HG03135 (cell line): ENCODE measurements around the gene KRT85.
"Not testable (repeated sequence)": the region's sequence is repeated elsewhere in the genome, so short reads cannot be mapped to it uniquely, and the experiment has no call there.

ENCODE experiments used
- ATAC-seq: cut with Tn5 transposase; IDR thresholded peaks from one replicate; pipeline ENCODE4 v1.9.1; 2021; ENCODE audit warnings: mild to moderate bottlenecking, moderate library complexity; ENCODE audit not compliant: unreplicated experiment

KRT85 gene

GRCh38 chr12:52366738-52367485 is at the start of gene KRT85:
KRT85 (minus strand) TSS chr12:52367481; CDS start chr12:52367405, 76 bp downstream.
- no peak for ATAC-seq

DNA sequence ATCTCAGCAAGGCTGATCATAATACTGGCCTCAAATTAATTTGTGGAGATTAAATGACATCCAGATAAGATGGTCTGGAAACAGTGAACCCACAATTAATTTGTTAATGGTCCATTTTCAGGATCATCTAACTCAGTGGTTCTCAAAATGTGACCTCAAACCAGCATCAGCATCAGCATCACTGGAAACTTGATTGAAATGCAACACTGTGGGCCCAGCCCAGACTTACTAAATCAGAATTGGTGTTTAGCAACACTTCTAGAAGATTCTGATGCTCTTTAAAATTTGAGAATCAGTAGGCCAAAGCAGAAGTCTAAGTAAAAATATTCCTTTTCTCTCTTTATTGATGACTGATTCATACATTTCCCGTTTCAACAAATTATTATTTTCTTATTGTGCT is 49.5 kb upstream of the KRT85 start:
- no peak for ATAC-seq

- ATAC-seq = no peak
Measured at GRCh38 chr12:52415870-52416750, 48.8 kb upstream of the KRT85 start.

DNA sequence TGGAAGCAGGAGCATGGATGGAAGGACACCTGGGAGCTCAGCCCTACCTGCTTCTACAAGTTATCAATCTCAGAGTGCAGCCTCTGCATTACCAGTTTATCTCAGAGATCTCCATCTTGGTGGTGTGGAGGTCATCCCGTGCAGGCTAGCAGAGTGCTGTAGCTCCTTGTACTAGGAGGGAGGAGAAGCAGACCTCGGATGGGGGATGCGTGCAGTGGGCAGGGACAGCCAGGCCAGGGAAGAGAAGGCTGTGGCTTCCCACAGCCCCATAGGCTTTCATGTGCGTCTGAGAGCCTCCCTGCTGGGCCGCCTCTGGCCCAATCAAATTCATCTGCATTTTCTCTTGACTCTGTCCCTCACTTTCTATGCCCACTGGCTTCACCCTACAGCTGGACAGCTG is 47.7 kb upstream of the KRT85 start:
- no peak for ATAC-seq

DNA sequence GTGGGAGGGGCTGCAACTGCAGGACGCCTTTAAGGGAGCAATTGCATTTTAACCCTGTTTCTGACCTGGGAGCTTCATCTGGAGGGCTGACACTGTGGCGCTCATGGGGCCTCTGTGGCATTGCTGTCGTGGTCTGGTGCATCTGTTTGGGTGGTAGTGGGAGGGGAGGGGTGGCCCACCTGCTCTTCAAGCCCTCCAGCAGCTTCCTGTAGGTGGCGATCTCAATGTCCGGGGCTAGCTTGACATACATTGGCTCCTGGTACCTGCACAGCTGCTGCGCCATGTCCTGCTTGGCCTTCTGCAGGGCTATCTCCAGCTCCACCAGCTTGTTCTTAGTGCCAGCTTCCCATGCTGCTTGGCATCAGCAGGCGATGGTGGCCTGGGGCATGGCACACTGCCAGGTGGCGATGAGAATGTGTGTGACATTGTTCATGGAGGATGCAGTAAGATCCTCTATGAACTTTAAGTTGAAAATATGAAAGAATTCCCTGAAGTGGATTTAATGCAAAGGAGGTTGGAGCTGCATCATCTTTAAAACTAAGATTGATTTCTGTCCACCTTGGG is 46.6 kb upstream of the KRT85 start:
- no peak for ATAC-seq

GRCh38 chr12:52413202-52413601 is 45.9 kb upstream of the KRT85 start:
- ATAC-seq = no peak

DNA sequence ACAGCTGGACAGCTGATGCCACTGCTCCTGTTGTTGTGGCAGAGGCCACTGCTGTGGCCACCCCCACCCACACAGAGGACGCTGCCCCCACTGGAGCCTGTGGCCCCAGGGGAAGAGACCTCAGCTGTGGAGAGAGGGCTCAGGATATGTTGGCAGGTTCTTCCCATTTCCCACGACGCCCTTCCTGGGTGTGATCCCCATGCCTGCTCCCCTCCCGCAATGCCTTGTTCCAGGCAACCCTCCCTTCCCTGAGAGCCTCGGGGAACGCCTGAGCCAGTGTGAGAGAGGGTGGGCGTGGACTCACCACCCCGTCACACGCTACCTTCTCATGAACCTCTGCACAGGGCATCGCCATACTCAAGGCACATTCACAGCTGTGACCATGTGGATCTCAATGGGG is 44.5 kb upstream of the KRT85 start:
- no peak for ATAC-seq

- not testable (repeated sequence) for ATAC-seq
Measured at GRCh38 chr12:52410589-52411248, 43.4 kb upstream of the KRT85 start.

- no peak for ATAC-seq
Measured at GRCh38 chr12:52407918-52408317, 40.6 kb upstream of the KRT85 start.

DNA sequence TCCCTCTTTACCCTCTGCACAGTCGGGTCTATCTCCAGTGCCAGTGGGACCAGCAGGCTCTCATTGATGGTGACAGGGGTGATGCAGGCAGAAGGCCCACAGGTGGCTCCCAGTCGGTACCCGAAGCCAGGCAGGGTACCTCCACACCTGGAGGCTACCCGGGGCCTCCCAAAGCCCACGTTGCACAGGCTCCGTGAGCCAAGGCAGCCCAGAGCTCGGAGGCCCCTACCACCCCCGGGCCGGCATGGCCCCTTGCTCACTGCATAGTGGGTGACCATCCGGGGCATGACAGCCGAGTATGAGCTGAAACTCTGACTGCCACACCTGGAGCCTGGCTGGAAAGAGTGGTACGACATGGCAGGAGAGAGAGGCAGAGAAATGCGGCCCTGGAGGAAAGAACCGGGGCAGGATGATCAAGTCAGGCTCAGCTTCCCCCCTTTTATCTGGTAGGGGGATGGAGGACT is 38.7 kb upstream of the KRT85 start, which contains the start of gene KRT82:
Gene KRT82 (minus strand): TSS at position 414 of the 464 bp plus-strand sequence. CDS start 58 bp downstream, at position 356.
- no peak for ATAC-seq

- no peak for ATAC-seq
Measured at GRCh38 chr12:52404951-52405350, 37.7 kb upstream of the KRT85 start.

DNA sequence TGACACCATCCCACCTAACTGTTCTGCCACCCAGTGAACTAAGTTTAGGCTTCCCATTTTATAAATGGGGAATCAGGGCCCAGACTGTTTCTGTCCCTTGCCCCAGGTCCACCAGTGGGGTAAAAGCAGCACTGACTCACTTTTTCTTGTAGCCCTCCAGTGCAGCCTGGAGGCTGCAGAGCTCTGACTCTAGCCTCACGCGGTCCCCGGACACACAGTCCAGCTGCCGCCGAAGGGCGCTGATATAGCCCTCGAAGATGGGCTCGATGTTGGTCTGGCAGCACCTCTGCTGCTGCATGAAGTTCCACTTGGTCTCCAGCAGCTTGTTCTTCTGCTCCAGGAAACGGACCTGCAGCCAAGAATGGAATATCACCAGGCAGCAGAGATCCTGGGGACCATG is 36.3 kb upstream of the KRT85 start:
- ATAC-seq = no peak

GRCh38 chr12:52402873-52403540 is 35.7 kb upstream of the KRT85 start:
- no peak for ATAC-seq

DNA sequence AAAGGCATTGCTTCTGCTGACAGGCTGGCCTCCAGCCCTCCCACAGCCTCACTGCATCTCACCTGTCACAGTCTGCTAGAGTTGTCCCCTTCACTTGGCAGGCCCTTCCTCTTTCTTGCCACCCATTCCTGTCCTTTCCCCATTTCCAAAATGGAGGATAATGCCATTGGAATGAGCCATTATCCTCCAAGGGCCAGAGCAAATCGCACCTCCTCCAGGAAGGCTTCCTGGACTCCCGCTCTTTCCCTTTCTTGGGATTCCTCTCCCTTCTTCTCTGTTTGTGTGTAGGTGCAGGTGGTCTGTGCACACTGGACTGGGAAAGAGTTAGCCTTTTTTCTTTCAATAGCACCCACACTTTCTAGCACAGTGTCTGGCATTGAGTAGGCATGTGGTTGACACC is 35.1 kb upstream of the KRT85 start:
- no peak for ATAC-seq

DNA sequence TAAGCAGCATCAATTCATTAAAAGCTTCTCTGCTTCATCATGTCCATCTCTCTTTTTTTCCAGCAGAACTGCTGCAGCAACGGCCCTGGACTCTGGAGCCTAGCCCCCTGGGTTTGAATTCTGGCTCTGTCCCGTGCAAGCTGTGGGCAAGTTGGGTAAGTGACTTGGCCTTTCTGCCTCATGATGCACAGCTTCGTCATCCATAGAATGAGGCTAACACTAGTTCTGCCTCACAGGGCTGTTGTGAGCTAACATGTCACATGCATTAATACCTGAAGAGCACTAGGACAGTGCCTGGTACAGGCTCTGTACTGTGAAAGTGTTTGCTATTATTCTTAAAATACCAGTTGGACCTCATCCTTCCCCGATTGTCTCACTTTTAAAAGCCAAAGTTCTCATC is 34.6 kb upstream of the KRT85 start:
- ATAC-seq = no peak

DNA sequence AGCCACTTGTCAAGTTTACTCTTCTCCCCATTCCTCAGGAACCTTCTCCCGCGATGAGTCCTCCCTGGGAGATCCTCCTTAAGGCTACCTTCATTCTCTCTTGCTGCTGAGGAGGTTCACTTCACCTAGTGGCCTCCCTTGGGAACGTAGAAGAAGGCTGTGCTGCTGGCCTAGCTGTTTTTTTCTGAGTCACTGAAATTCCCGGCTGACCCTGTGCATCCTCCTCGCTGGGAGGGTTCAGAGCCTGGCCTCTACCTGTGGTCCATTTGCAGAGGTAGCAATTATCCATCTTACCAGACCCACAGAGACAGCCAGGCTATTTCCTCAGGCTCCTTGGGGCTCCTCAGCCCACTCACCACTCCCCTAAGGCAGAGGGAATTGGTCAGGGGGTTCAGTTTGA is 34.2 kb upstream of the KRT85 start:
- no peak for ATAC-seq

- no peak for ATAC-seq
Measured at GRCh38 chr12:52400906-52401305, 33.6 kb upstream of the KRT85 start.

- no peak for ATAC-seq
Measured at GRCh38 chr12:52399756-52400155, 32.5 kb upstream of the KRT85 start.

- no peak for ATAC-seq
Measured at GRCh38 chr12:52398176-52398575, 30.9 kb upstream of the KRT85 start.

DNA sequence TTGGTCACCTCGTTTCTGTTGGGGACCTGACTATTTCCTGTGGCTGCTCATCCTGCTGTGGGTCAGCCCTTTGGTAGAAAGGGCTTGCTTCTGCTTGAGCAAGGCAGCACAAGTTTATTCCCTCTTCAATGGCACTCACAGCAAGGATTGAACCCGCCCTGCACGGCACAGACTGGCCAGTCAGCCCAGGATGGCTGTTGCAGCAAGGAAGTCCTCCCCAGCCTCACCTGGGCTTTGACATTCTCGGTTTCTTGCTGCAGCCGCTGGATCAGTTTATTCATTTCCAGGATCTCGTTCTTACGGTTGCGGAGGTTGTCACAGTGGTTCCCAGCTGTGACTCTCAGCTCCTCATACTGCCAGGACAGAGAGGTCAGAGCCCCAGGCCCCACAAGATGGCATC is 29.4 kb upstream of the KRT85 start:
- ATAC-seq = no peak
